Endothelial cell of umbilical vein (primary cell): Measurements from ENCODE around the gene ENPP3. TPM values are rescaled to one million over a fixed set of nuclear protein-coding genes. Genes with fewer than 3 reads are reported as not detected.

Experiments used
- BruUV-seq: library from RNA; stranded (reverse); fragments of 400-500 nt; replicated peaks from 2 replicates; lab custom pipeline; 2021; lab: Mats Ljungman, UMichigan
- CTCF ChIA-PET: fragments of 300-600, 350-600 bp; sonication (Branson Sonifier 250); formaldehyde crosslinking; loops from one replicate; lab custom pipeline; 2021; ENCODE audit warnings: antibody characterized with exemption, inconsistent platforms; lab: Charles Lee
- POLR2A ChIA-PET: fragments of 300-600, 350-600 bp; sonication (Branson Sonifier 250); formaldehyde crosslinking; loops from one replicate; lab custom pipeline; 2021; ENCODE audit warnings: antibody characterized with exemption, inconsistent platforms; lab: Charles Lee
- DNase-seq: peaks from one replicate; pipeline ENCODE4 v3.0.0-alpha.2; 2011; ENCODE audit warnings: low read depth, low spot score
- FAIRE-seq: peaks from 2 replicates; lab custom pipeline; 2011; peaks lifted over from hg19 to GRCh38; lab: Jason Lieb, UNC
- H2AFZ ChIP-seq: 2 replicates; pipeline ENCODE4 v1.6.0; 2012; ENCODE audit warnings: low read depth, low read length, control low read depth, inconsistent platforms
- H3K27ac ChIP-seq: 2 replicates; pipeline ENCODE4 v1.5.1; 2011; ENCODE audit warnings: low read depth, mild to moderate bottlenecking, control low read depth, low read length, moderate library complexity; ENCODE audit not compliant: insufficient read depth
- H3K27me3 ChIP-seq, 2 experiments: 2 replicates each; pipeline versions ENCODE4 v1.6.0 to v1.6.1; 2011; ENCODE audit warnings: low read length in 2 of 2, mixed read lengths in 1 of 2; ENCODE audit not compliant: control insufficient read depth in 2 of 2, insufficient read depth in 2 of 2
- H3K36me3 ChIP-seq, 2 experiments: 2 replicates in 1 of 2; 3 replicates in 1 of 2; pipeline ENCODE4 v1.5.1; 2011; ENCODE audit warnings: low read length in 2 of 2, mild to moderate bottlenecking in 1 of 2, moderate library complexity in 1 of 2; ENCODE audit not compliant: control insufficient read depth in 2 of 2, insufficient read depth in 2 of 2; ENCODE audit errors: extremely low read depth in 1 of 2
- H3K4me1 ChIP-seq: 3 replicates; pipeline ENCODE4 v1.5.1; 2011; ENCODE audit warnings: mild to moderate bottlenecking, low read length; ENCODE audit not compliant: control insufficient read depth, insufficient read depth; ENCODE audit errors: extremely low read depth
- H3K4me2 ChIP-seq: 2 replicates; pipeline ENCODE4 v1.6.1; 2011; ENCODE audit warnings: low read length, control low read depth, mixed read lengths; ENCODE audit not compliant: insufficient read depth
- H3K4me3 ChIP-seq, 3 experiments: fragments of 200-600 bp in 1 of 3; sonication (generic), shearing (Covaris generic) in 1 of 3; replicated peaks in 1 of 3; 2 replicates each; pipeline ENCODE4 v1.5.1; 2011 to 2016; ENCODE audit warnings: control low read depth in 3 of 3, low read length in 3 of 3, mild to moderate bottlenecking in 2 of 3, inconsistent platforms in 1 of 3, low read depth in 1 of 3, moderate library complexity in 1 of 3; ENCODE audit not compliant: insufficient read depth in 1 of 3
- H3K79me2 ChIP-seq: 2 replicates; pipeline ENCODE4 v1.6.0; 2012; ENCODE audit warnings: low read length, inconsistent platforms; ENCODE audit not compliant: control insufficient read depth, insufficient read depth
- H3K9ac ChIP-seq: replicated peaks from 2 replicates; pipeline ENCODE3; 2011; ENCODE audit warnings: low read length, control low read depth; ENCODE audit not compliant: insufficient read depth; ENCODE audit errors: extremely low read depth
- H3K9me1 ChIP-seq: replicated peaks from 3 replicates; pipeline ENCODE4 v1.6.0; 2011; ENCODE audit warnings: mild to moderate bottlenecking, low read length; ENCODE audit not compliant: control insufficient read depth, insufficient read depth; ENCODE audit errors: extremely low read depth
- H3K9me3 ChIP-seq: replicated peaks from 2 replicates; pipeline ENCODE4 v1.5.1; 2012; ENCODE audit warnings: low read length, inconsistent platforms; ENCODE audit not compliant: control insufficient read depth, insufficient read depth
- H4K20me1 ChIP-seq: replicated peaks from 2 replicates; pipeline ENCODE3; 2011; ENCODE audit warnings: mild to moderate bottlenecking, low read length; ENCODE audit not compliant: control insufficient read depth, insufficient read depth; ENCODE audit errors: extremely low read depth
- EZH2 ChIP-seq: IDR thresholded peaks from 2 replicates; pipeline ENCODE4 v1.6.1; 2012; ENCODE audit warnings: borderline replicate concordance, low read depth, mild to moderate bottlenecking, moderate library complexity, low read length, inconsistent platforms; ENCODE audit not compliant: severe bottlenecking
- FOS ChIP-seq: IDR thresholded peaks from 2 replicates; pipeline ENCODE4 v1.6.1; 2011; ENCODE audit warnings: mild to moderate bottlenecking, low read length, moderate library complexity, borderline replicate concordance; ENCODE audit not compliant: insufficient read depth
- GATA2 ChIP-seq: IDR thresholded peaks from 2 replicates; pipeline ENCODE4 v1.7.0; 2011; ENCODE audit warnings: low read depth, mild to moderate bottlenecking, moderate library complexity, mixed read lengths, low read length; ENCODE audit not compliant: insufficient read length, insufficient read depth
- JUN ChIP-seq: IDR thresholded peaks from 2 replicates; pipeline ENCODE4 v1.6.1; 2011; ENCODE audit warnings: borderline replicate concordance, low read depth; ENCODE audit not compliant: insufficient read length, insufficient read depth
- MYC ChIP-seq: IDR thresholded peaks from one replicate; pipeline ENCODE4 v1.6.1; 2011; ENCODE audit warnings: mild to moderate bottlenecking, low read depth, low read length
- POLR2A ChIP-seq: IDR thresholded peaks from 2 replicates; pipeline ENCODE4 v1.6.1; 2012; ENCODE audit warnings: low read depth, mild to moderate bottlenecking, control low read depth, low read length
- POLR2AphosphoS5 ChIP-seq: IDR thresholded peaks from 2 replicates; pipeline ENCODE4 v1.6.1; 2012; ENCODE audit warnings: low read depth, mild to moderate bottlenecking, control low read depth, low read length, moderate library complexity; ENCODE audit not compliant: insufficient read depth
- dilution Hi-C: fragments of 300-500 bp; cut with MboI; formaldehyde crosslinking; loops from one replicate; pipeline ENCODE4 v1.15.0; 2019; ENCODE audit warnings: low sequenced_read_pairs; ENCODE audit not compliant: extremely low pct_ligation_motif_present
- intact Hi-C: fragments of 100-400 bp; cut with micrococcal nuclease; formaldehyde crosslinking; loops from one replicate; pipeline ENCODE4 v1.10.0; 2022
- polyA plus RNA-seq, 4 experiments: library from polyadenylated mRNA; depleted of rRNA in 3 of 4; stranded (reverse) in 3 of 4; unstranded in 1 of 4; fragments of >200 nt; gene quantifications; 2 replicates each; pipeline versions ENCODE4 v1.2.1 to v1.2.3, GENCODE V29; 2011 to 2012; ENCODE audit warnings: missing spikeins in 1 of 4
- total RNA-seq: library from RNA; stranded (reverse); gene quantifications from 2 replicates; pipeline ENCODE4 v1.2.3, GENCODE V29; 2021
- TF ChIP-seq, protein P1 (sequence below): IDR thresholded peaks from 2 replicates; pipeline ENCODE4 v1.6.1; 2011; ENCODE audit not compliant: insufficient read depth, insufficient read length
- TF ChIP-seq, protein P2 (sequence below), 2 donors: IDR thresholded peaks; 1 replicate in 1 of 2; 2 replicates in 1 of 2; pipeline ENCODE4 v1.5.1; 2011; ENCODE audit warnings: low read length in 2 of 2, mild to moderate bottlenecking in 2 of 2, moderate library complexity in 2 of 2, control low read depth in 1 of 2, inconsistent platforms in 1 of 2, low read depth in 1 of 2; ENCODE audit not compliant: insufficient read depth in 1 of 2; ENCODE audit errors: extremely low read depth in 1 of 2

ENPP3 gene
- total and polyA plus RNA-seq, 2 donors (not counting 3 experiments of a cell fraction or from before 2014, with no cell fraction given), result not detected

DNA sequence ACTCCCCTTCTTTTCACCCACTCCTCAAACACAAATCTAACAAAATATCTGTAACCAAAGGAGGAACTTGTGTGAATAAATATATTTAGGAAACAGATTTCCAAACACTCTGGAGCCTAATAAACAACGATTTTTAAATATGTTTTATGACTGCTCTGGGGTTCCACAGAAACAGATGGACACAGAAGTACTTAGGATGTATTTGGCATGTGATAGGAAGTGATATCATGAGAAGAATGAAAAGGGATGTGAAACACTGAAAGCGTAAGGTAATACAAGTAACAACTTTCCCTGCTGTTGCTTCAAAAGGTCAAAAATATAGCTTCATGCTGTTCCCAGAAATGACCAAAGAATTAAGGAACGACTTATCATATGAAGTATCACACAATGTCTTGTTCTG is 144.6 kb downstream of the ENPP3 start:
- intact Hi-C loops (loop anchor here (2.0 kb wide), 1 partner anchor 129 kb away; no protein-coding TSS in a partner anchor), dilution Hi-C loops (no loop called here)
- Histone ChIP-seq H3K9me1 (no peaks in the 10 kb centered on the region), H3K27ac (no peak overlapping the region), H3K4me3 (no peak overlapping the region), H2AFZ (no peak overlapping the region), H3K79me2 (no peaks in the 10 kb centered on the region), H3K4me2 (no peak overlapping the region), H3K36me3 (no peaks in the 10 kb centered on the region), H3K9ac (no peak overlapping the region), H4K20me1 (no peaks in the 10 kb centered on the region), H3K27me3 (peaks cover 3 to 7% of the 10 kb centered on the region in 2 experiments), H3K9me3 (no peaks in the 10 kb centered on the region), H3K4me1 (no peaks in the 10 kb centered on the region)
- CTCF ChIA-PET, result interaction anchor here (0.7 to 2.4 kb wide), 6 partner anchors 86 to 140 kb away, joined by 3 to 18 read pairs (median 4); no protein-coding TSS in a partner anchor
- POLR2A ChIA-PET, result no interaction called here
- no peak for DNase-seq
- BruUV-seq, result no TSS peak
- FAIRE-seq, result no peak
- TF ChIP-seq MYC, result no peak
- TF ChIP-seq GATA2, result no peak
- TF ChIP-seq EZH2, result no peak
- TF ChIP-seq FOS, result no peak
- TF ChIP-seq JUN, result no peak
- TF ChIP-seq POLR2AphosphoS5, result no peak
- TF ChIP-seq, protein P1, sequence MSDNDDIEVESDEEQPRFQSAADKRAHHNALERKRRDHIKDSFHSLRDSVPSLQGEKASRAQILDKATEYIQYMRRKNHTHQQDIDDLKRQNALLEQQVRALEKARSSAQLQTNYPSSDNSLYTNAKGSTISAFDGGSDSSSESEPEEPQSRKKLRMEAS, result no peak
- TF ChIP-seq POLR2A, result no peak

DNA sequence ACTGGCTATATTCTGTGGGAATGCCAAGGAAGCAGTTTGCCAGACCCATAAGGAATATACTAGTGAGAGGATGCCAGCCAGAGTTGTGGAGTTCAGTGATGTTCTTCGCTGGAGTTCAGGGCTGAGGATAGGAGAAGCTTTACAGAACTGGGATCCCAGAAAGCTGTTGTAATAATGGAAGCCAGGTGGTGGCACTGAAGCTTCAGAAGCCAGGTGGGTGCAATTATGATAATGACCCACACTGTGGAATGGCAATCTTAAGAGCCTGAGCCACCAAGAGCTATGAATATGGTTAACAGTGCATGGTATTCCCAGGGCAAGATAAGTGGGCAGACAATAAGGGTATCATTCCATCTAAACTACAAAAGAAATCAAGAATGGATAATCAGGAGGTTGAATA is 145.7 kb downstream of the ENPP3 start:
- Histone ChIP-seq H3K79me2 (no peaks in the 10 kb centered on the region), H3K4me2 (no peak overlapping the region), H3K27me3 (peaks cover 3 to 7% of the 10 kb centered on the region in 2 experiments), H3K27ac (no peak overlapping the region), H3K4me1 (no peaks in the 10 kb centered on the region), H3K36me3 (no peaks in the 10 kb centered on the region), H4K20me1 (no peaks in the 10 kb centered on the region), H3K9me3 (no peaks in the 10 kb centered on the region), H2AFZ (no peak overlapping the region), H3K4me3 (no peak overlapping the region), H3K9me1 (no peaks in the 10 kb centered on the region), H3K9ac (no peak overlapping the region)
- intact Hi-C loops, result loop anchor here (2.0 kb wide), 1 partner anchor 128 kb away; no protein-coding TSS in a partner anchor
- FAIRE-seq (no peak), DNase-seq (no peak)
- ChIA-PET POLR2A (no interaction called here), CTCF (interaction anchor here (1.0 to 2.4 kb wide), 9 partner anchors 10 to 497 kb away, joined by 3 to 18 read pairs (median 4); no protein-coding TSS in a partner anchor)
- no TSS peak for BruUV-seq
- TF ChIP-seq EZH2 (no peak), JUN (no peak), MYC (no peak), GATA2 (no peak), FOS (no peak), POLR2AphosphoS5 (no peak)
- TF ChIP-seq, protein P1, result no peak
- TF ChIP-seq, protein P2, sequence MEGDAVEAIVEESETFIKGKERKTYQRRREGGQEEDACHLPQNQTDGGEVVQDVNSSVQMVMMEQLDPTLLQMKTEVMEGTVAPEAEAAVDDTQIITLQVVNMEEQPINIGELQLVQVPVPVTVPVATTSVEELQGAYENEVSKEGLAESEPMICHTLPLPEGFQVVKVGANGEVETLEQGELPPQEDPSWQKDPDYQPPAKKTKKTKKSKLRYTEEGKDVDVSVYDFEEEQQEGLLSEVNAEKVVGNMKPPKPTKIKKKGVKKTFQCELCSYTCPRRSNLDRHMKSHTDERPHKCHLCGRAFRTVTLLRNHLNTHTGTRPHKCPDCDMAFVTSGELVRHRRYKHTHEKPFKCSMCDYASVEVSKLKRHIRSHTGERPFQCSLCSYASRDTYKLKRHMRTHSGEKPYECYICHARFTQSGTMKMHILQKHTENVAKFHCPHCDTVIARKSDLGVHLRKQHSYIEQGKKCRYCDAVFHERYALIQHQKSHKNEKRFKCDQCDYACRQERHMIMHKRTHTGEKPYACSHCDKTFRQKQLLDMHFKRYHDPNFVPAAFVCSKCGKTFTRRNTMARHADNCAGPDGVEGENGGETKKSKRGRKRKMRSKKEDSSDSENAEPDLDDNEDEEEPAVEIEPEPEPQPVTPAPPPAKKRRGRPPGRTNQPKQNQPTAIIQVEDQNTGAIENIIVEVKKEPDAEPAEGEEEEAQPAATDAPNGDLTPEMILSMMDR (IDR thresholded peaks at IDR 0.05; ENCODE audit: extremely low read depth in 1 of 2, insufficient read depth in 1 of 2, low read depth in 1 of 2, low read length in 2 of 2), result no peak
- dilution Hi-C loops, result no loop called here
